GM13977 (cell line): ENCODE results near the gene ACER3.

ENCODE experiments used
- DNase-seq: peaks from one replicate; pipeline ENCODE4 v3.0.0; 2012; ENCODE audit warnings: low spot score
- CTCF ChIP-seq: IDR thresholded peaks from 2 replicates; pipeline ENCODE4 v1.5.1; 2012; ENCODE audit warnings: mild to moderate bottlenecking, control low read depth; ENCODE audit not compliant: insufficient read depth; ENCODE audit errors: extremely low read depth, missing control alignments
- in situ Hi-C: fragments of 300-500 bp; cut with MboI; formaldehyde crosslinking; loops from one replicate; pipeline ENCODE4 v1.12.0; 2022; ENCODE audit warnings: low sequenced_read_pairs, low pct_unique_long_range_greater_than_20kb, mixed read lengths, inconsistent platforms; ENCODE audit not compliant: unreplicated experiment

Gene ACER3

GRCh38 chr11:76919467-76919866 lies 58.7 kb downstream of the ACER3 start:
- in situ Hi-C loops, result loop anchor here (10.0 kb wide), 1 partner anchor 115 kb away; no protein-coding TSS in a partner anchor
- no peak for TF ChIP-seq CTCF
- no peak for DNase-seq

GRCh38 chr11:76919887-76920746 lies 59.4 kb downstream of the ACER3 start:
- DNase-seq, result peak; percentile 50
- peak; percentile 75 for TF ChIP-seq CTCF
- in situ Hi-C loops, result loop anchor here (10.0 kb wide), 1 partner anchor 115 kb away; no protein-coding TSS in a partner anchor

- in situ Hi-C loops, result no loop called here
- DNase-seq, result no peak
- TF ChIP-seq CTCF, result no peak
These were observed 66.4 kb downstream of the ACER3 start for GRCh38 chr11:76927160-76927559.

- in situ Hi-C loops, result no loop called here
- no peak for TF ChIP-seq CTCF
- DNase-seq, result no peak
These were observed 74.3 kb downstream of the ACER3 start for GRCh38 chr11:76935042-76935441.

GRCh38 chr11:76939219-76939631 lies 78.5 kb downstream of the ACER3 start:
- no peak for DNase-seq
- no peak for TF ChIP-seq CTCF

GRCh38 chr11:76944225-76944624 lies 83.5 kb downstream of the ACER3 start:
- no peak for DNase-seq
- TF ChIP-seq CTCF, result no peak
- in situ Hi-C loops, result no loop called here

More at GRCh38 chr11:76939219-76939631, 78.5 kb downstream of the ACER3 start:
- in situ Hi-C loops, result no loop called here
